Measurements from ENCODE around the gene RBMS3.

The RBMS3 gene

DNA sequence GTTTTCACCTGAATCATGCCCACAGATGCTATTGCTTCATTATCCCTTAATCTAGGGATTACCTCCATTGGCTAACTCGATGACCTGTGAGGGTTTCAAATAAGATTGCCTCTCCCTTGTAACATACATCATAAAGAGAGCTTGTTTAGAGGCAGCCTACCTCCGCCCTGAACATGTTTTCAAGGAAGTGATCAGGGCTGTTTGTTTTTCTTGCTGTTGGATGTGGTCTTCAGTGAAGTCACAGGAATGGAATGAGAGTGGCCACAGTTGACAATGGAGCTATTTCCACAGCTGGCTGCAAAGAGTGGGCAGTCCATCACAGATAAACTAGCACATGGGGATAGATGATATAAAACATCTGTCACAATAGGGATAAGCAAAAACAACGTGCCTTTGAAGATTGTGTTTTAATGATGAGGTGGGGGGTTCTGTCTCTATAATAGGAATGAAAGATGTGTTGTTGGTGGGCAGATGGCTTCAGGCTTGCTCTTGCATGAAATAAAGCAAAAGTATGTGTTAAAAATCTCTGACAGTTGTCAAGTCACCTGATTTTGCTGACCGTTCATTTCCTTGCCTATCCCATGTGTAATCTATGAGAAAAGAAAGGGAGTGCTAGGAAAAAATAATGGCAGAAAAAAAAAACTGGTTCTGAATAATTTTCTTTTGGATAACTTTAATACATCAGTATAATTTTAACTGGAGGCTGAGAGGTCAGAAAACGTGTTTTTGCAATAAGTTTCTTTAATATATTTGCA, 642.3 kb downstream of the RBMS3 start:
- DNase-seq, result no peak

GRCh38 chr3:29924783-29925561, 644.1 kb downstream of the RBMS3 start:
- no peak for DNase-seq

- DNase-seq, result no peak
Measured at GRCh38 chr3:29926378-29926777, 645.5 kb downstream of the RBMS3 start.

DNA sequence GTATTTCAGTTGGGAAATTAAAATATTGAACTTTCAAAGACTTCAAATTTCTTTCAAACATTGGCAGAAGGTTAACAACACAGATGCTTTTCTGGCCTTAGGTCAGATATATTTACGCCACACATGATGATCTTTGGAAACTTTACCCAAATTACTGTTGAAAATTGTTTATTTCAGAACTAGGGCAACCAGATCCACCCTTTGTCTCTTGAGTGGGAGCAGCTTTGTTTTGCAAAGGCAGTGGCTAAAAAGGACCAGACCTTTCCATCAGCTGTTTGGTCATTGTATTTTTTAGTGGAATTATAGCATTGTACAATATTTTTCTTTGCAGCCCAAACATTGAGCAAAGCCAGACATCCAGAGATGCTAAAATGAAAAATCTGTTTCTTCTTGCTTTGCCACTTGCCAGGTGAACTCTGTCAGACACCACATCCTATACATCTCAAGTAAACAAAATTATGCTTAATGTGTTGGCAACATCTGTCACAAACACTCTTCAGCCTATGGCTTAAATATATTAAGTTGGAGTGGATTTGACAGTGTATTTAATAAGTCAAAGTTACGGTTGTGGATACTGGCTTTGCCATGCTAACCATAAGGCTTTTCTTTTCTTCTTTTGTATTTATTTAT, 651.9 kb downstream of the RBMS3 start:
- no peak for DNase-seq

GRCh38 chr3:29933802-29934490, 653.1 kb downstream of the RBMS3 start:
- DNase-seq, result no peak

GRCh38 chr3:29934751-29935150, 653.9 kb downstream of the RBMS3 start:
- DNase-seq, result no peak

- no peak for DNase-seq
Measured at GRCh38 chr3:29936054-29936453, 655.2 kb downstream of the RBMS3 start.

- no peak for DNase-seq
Measured at GRCh38 chr3:29936766-29937165, 655.9 kb downstream of the RBMS3 start.

DNA sequence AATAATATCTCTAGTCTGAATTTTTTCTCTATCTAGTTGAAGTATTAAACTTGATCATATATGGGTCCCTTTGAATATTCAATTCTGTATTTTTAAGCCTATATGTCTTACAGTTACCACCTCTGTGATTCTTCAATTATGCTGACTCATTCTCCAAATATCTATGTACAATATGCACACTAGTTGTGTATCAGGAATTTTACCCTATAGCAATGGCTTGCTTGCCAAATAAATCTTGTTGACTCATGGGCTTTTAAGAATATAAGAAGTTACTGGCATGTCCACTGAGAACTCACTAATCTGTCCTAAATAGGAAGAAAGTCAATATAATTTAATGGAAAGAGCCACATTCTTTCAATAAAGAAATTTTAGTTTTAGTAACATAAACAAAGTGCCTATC, 656.3 kb downstream of the RBMS3 start:
- no peak for DNase-seq

DNA sequence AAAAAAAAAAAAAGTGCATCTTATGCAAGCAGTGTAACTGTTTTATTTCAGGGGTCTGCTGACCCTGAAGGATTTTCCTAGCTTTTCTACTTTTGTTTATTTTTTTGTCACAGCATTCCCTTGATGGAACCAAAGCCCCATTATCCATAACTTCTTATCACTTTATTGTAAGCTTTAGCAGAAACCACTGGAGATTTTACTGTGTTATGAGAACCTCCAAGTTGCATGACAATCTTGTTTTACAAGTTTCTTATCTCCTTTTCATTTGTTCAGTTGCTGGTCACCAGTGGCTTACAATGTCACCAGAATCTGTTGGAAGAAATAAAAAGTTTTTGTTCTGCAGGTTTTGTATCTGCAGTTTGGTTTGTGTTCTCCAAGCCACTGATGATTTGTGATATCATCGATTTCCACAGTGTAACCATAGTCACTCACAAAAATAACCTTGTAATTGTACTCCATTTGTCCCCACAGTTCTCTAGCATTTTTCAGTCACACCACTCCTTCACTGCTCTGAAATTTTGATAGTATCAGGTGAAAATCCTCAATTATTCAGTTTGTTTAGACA, 660.0 kb downstream of the RBMS3 start:
- no peak for DNase-seq

DNA sequence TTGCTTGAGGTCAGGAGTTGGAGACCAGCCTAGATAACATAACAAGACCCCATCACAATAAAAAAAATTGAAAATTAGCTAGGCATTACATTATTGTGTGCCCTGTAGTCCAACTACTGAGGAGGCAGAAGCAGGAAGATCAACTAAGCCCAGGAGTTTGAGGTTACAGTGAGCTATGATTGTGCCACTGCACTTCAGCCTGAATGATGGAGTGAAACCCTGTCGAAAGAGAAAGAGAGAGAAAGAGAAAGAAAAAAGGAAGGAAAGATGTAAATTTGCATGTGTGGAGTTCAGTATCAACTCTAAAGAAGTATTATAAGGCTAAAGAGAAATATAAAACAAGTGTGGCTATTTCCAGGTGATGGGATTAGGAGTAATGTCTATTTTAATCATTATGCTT, 661.4 kb downstream of the RBMS3 start:
- DNase-seq, result no peak

- no peak for DNase-seq
Measured at GRCh38 chr3:29949131-29949530, 668.3 kb downstream of the RBMS3 start.

GRCh38 chr3:29949940-29950616, 669.2 kb downstream of the RBMS3 start:
- no peak for DNase-seq

DNA sequence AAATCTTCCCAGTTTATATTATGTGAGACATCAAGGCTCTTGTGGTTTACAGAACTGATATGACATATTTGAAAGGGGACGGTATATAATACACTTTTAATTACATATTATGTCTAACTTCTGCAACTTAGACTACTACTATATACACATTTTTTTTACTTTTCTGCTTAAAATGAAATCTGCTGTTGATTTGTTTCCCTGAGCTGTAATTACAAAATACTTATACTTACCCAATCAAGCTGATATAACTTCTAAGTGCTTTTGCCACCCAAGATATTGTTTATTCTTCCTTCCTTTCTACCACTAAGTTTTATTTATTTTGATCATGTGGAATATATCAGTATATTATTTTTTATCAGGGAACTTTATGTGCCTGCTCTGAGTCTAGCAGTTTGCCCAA, 671.6 kb downstream of the RBMS3 start:
- no peak for DNase-seq

DNA sequence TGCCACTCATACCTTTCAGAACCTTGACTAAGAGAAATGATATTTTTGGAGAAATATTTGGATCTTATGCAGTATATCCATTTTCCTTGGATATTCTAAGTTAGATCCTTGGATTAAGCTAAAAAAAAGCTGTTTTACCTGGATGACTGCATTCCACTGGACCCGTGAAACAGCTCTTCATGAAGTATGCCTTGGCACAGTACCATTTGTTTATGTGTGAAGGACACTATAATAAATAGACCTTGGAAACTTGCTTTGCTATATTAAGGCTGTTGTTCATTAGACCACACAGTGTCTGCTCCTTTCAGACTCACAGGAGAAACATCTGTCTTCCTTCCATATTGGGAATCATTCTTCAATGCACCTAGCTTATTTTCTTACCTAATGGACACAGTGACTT, 674.5 kb downstream of the RBMS3 start:
- DNase-seq, result no peak

DNA sequence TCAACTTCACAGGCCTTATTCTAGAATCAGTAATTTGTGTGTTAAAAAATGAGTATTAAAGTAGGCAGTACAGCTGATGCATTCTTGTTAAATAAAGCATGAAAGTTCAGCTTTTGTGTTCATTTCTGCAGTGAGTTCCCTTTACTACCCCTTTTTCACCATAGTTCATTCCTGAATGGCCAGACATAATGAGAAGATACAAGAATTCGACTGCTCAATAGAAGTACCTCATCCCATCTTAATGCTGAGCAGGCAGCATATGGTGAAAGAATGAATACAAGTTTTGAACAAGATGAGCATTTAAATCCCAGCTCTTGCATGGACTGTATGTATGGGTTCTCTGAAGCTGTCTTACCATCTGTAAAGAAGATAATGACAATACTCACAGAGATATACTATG, 677.9 kb downstream of the RBMS3 start:
- DNase-seq, result no peak

DNA sequence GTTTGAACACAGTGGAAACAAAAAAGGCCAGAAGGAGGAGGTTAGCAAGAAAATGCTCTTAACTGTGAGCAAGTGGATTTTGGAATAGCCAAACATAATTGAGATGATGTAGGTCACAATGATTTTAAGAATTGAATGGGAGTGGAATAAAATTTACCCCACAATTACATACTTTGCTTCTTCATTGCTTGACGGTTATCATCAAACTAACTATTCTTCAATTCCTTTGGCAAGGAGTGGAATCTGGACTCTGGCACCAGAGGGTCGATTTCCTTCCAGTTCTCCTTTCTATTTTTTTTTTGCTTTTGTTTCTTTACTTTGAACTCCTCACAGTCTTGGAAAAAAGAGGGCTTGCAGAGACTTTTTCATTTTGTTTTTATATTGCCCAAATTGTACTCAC, 691.0 kb downstream of the RBMS3 start:
- DNase-seq, result no peak

- DNase-seq, result no peak
Measured at GRCh38 chr3:29972320-29972993, 691.6 kb downstream of the RBMS3 start.

DNA sequence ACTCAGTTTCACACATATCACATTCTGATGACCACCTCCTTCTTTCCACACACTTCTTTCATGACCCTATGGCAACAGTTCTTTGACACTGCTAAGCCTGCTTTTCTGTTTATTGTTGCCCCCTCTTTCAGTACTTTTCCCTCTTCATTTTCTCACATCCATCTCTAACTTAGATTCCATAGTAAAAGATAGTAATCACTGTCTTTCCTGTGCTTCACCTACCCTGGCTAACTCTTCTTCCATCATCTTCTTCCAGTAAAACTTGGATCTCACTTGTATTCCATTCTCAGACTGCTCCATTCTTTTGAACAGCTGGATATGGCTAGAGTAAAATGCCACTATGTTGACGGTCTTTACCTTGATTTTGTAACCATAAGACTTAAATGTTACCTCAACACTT, 692.9 kb downstream of the RBMS3 start:
- DNase-seq, result no peak

DNA sequence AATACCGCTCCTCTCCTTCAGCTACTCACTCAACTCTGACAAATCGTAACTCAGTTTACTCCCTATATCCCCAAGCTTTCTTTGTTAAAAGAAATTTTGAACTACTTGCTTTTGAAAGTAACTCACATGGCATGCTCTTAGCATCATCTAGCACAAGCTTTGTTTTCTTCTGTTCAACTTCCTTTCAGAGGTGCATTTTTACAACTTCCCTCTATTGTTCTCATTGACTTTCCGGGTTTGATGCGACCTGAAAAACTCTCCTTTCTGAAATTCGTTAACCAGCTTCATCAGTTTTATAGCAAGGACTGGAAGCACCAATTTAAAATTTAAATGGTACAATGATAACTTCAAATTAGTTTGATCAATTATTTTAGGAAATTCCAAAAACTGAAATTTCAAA, 696.0 kb downstream of the RBMS3 start:
- no peak for DNase-seq

DNA sequence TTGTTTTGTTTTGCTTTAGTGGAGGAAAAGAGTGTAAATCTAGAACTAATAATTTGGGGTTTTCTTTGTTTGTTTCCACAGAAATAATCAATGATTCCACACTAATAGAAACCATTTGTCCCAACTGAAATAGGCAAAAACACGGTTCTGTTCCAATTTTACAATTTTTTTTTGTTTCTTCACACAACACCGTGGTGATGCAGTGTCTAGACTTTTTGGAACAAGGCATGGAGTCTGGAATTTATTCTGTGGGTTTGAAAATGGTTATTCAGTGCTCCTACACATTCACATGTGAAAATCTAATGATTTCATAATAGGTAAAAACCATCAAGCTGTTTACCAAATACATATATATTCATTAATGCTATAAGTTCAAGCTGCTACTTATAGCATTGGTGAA, 696.5 kb downstream of the RBMS3 start:
- no peak for DNase-seq

DNA sequence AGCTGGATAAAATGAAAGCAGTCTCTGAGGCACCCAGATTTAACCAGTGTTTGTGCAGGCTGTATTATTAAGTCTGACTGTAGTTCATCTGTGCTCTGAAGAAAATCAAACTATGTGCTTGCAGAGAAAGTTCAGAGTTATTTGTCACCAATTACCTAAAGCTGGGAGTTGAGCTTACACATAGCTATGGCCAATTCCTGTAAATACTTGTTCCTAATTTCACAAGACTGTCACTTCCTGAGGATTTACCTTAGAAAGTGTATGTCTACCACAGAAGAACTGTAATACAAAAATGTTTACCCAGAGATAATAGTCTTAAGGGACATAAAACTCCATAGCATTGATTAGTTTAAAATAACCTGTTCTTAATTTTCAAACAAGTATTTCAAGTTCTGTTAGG, 697.2 kb downstream of the RBMS3 start:
- no peak for DNase-seq

Data from NCI-H1436 treated with DMSO at 0.1 percent for 48 hours (cell line).